B cell (primary cell): ENCODE measurements around the gene GNG10.

Source experiments
- CTCF ChIP-seq: fragments of 200-600 bp; IDR thresholded peaks from one replicate; pipeline ENCODE4 v1.8.0; 2022; ENCODE audit warnings: antibody characterized with exemption, mild to moderate bottlenecking
- EZH2 ChIP-seq: IDR thresholded peaks from 2 replicates; pipeline ENCODE4 v1.6.1; 2012; ENCODE audit warnings: borderline replicate concordance, low read depth, mild to moderate bottlenecking, moderate library complexity, low read length; ENCODE audit not compliant: insufficient read depth, poor library complexity, severe bottlenecking

GRCh38 chr9:111637421-111637950 lies 23.9 kb upstream of the GNG10 start:
- TF ChIP-seq CTCF (no peak), EZH2 (no peak)
